T-helper 2 cell treated with Interferon-gamma antibody and Interleukin-4, amounts not matched to agents 5 μg/mL and 100 μg/mL, for 36 hours (primary cell): ENCODE data around the gene CXCL13.

Experiments used
- DNase-seq: peaks from one replicate; pipeline ENCODE4 v3.0.0; 2021; ENCODE audit warnings: low spot score
- H3K27ac Mint-ChIP-seq: one replicate; pipeline ENCODE4 v1.8.0; 2021; ENCODE audit warnings: mild to moderate bottlenecking, mixed read lengths
- H3K27me3 Mint-ChIP-seq: one replicate; pipeline ENCODE4 v1.8.0; 2021; ENCODE audit warnings: low read depth, mixed read lengths
- H3K36me3 Mint-ChIP-seq: one replicate; pipeline ENCODE4 v1.8.0; 2021; ENCODE audit warnings: low read depth, mixed read lengths
- H3K4me1 Mint-ChIP-seq: one replicate; pipeline ENCODE4 v1.8.0; 2021; ENCODE audit warnings: low read depth, mixed read lengths
- H3K4me3 Mint-ChIP-seq: one replicate; pipeline ENCODE4 v1.8.0; 2022; ENCODE audit warnings: mild to moderate bottlenecking, moderate library complexity, mixed read lengths
- H3K9me3 Mint-ChIP-seq: one replicate; pipeline ENCODE4 v1.8.0; 2021; ENCODE audit warnings: mixed read lengths

The CXCL13 gene

DNA sequence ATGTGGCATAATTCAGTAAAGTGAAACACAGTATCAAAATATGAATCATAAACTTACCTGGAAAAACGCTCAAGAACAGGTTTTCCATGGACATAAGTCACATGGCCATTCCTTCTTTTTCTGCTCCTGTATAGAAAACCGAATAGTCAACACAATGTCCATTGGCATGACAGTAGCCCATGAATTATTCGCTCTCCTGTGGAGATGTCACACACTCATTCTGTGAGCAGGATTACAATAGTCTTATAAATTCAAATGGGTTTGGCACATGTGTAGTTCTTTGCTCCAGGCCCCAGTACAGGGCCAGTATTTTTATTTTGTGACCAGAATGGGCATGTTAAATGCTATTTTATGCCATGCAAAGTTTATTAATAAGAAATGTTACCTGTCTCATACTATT, 15.1 kb upstream of the CXCL13 start:
- Mint-ChIP-seq H3K4me3 (no peak overlapping the region), H3K27ac (no peak overlapping the region), H3K36me3 (no peaks in the 10 kb centered on the region), H3K4me1 (peaks cover 42% of the 10 kb centered on the region), H3K9me3 (no peaks in the 10 kb centered on the region), H3K27me3 (peaks cover 6% of the 10 kb centered on the region)
- DNase-seq: no peak

GRCh38 chr4:77591532-77591931, 14.1 kb upstream of the CXCL13 start:
- peaks cover 41% of the 10 kb centered on the region for H3K4me1 Mint-ChIP-seq
- no peak for DNase-seq
- H3K9me3 Mint-ChIP-seq: no peaks in the 10 kb centered on the region
- H3K27me3 Mint-ChIP-seq: peaks cover 6% of the 10 kb centered on the region
- H3K27ac Mint-ChIP-seq: no peak overlapping the region
- H3K36me3 Mint-ChIP-seq: no peaks in the 10 kb centered on the region
- H3K4me3 Mint-ChIP-seq: no peak overlapping the region

DNA sequence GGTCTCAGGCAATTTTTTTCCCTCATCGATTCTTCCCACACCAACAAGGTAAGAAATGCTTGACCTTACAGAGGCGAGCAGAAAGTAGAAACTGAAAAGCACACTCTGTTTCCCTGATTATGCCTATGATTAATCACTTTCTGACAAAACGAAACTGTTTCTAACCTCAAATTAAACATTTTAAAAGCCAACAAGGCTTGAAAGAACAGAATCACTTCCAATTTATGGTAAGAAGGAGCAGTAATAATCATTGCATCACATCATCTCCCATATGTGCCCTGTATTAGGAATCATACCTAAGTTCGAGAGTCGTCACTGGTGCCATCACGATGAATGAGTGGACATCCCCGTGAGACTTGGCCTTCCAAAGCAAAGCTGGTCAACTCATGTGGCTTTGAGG, 12.5 kb upstream of the CXCL13 start:
- peak overlapping the region; percentile 20 for H3K4me3 Mint-ChIP-seq
- no peaks in the 10 kb centered on the region for H3K9me3 Mint-ChIP-seq
- no peak for DNase-seq
- peaks cover 3% of the 10 kb centered on the region for H3K27me3 Mint-ChIP-seq
- H3K4me1 Mint-ChIP-seq: peaks cover 27% of the 10 kb centered on the region
- no peak overlapping the region for H3K27ac Mint-ChIP-seq
- H3K36me3 Mint-ChIP-seq: no peaks in the 10 kb centered on the region

- H3K27ac Mint-ChIP-seq: no peak overlapping the region
- no peak for DNase-seq
- H3K4me1 Mint-ChIP-seq: peaks cover 23% of the 10 kb centered on the region
- no peaks in the 10 kb centered on the region for H3K36me3 Mint-ChIP-seq
- no peaks in the 10 kb centered on the region for H3K27me3 Mint-ChIP-seq
- no peaks in the 10 kb centered on the region for H3K9me3 Mint-ChIP-seq
- no peak overlapping the region for H3K4me3 Mint-ChIP-seq
Measured at GRCh38 chr4:77593993-77594392, 11.6 kb upstream of the CXCL13 start.

- H3K27ac Mint-ChIP-seq: no peak overlapping the region
Measured at GRCh38 chr4:77595364-77595973, 10.2 kb upstream of the CXCL13 start.

DNA sequence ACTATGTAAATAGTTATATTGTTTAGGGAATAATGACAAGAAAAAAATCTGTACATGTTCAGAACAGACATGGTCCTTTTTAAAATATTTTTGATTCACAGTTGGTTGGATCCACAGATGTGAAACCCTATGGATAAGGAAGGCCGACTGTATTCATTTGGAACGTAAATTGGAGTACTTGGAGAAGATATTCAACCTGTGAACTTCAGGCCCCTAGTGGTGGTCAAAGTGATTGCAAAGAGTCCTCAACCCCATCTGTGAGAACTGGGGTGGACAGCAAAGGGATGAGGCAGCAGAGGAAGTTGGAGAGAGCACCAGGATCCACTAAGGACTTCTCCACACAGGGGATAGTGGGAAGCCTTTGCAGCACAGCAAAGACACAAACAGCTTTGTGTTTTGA, 6.2 kb upstream of the CXCL13 start:
- no peak overlapping the region for H3K27ac Mint-ChIP-seq
- no peak overlapping the region for H3K4me3 Mint-ChIP-seq
- no peaks in the 10 kb centered on the region for H3K9me3 Mint-ChIP-seq
- DNase-seq: no peak
- peaks cover 4% of the 10 kb centered on the region for H3K27me3 Mint-ChIP-seq
- H3K36me3 Mint-ChIP-seq: no peaks in the 10 kb centered on the region
- peaks cover 13% of the 10 kb centered on the region for H3K4me1 Mint-ChIP-seq

More at GRCh38 chr4:77595364-77595973, 10.2 kb upstream of the CXCL13 start:
- no peak overlapping the region for H3K4me3 Mint-ChIP-seq
- H3K9me3 Mint-ChIP-seq: no peaks in the 10 kb centered on the region
- H3K36me3 Mint-ChIP-seq: no peaks in the 10 kb centered on the region
- DNase-seq: no peak
- peaks cover 23% of the 10 kb centered on the region for H3K4me1 Mint-ChIP-seq
- H3K27me3 Mint-ChIP-seq: peaks cover 4% of the 10 kb centered on the region

- H3K4me1 Mint-ChIP-seq: peaks cover 8% of the 10 kb centered on the region
- no peaks in the 10 kb centered on the region for H3K36me3 Mint-ChIP-seq
- peaks cover 10% of the 10 kb centered on the region for H3K27me3 Mint-ChIP-seq
- H3K27ac Mint-ChIP-seq: no peak overlapping the region
- no peak for DNase-seq
- no peak overlapping the region for H3K4me3 Mint-ChIP-seq
- H3K9me3 Mint-ChIP-seq: no peaks in the 10 kb centered on the region
Measured at GRCh38 chr4:77600521-77601451, 4.8 kb upstream of the CXCL13 start.

DNA sequence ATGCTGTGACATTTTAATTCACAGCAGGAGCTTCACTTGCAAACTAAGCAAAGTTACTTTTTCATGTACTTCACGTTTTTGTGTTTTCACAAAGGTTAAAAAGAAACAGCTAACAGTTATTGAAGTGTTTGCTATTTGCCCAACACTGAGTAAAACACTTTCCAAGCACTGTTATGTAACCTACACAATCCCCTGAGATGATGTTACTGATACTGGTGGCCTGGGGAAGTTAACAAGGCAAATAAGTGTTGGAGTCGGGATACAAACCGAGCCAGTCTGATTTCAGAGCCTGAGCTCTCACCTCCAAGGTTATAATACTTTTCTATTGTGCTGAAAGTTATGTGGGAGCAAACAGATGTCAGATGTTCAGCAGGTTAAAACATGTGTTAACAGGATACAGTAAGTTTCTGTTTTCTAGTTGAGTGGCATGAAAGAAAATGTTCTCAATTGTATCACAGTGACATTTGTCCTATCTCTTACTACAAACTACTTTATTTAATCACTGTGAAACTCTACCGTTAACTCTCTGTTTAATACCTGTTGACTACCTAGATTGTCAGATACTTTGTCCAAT, 3.9 kb upstream of the CXCL13 start:
- H3K27me3 Mint-ChIP-seq: peaks cover 15% of the 10 kb centered on the region
- no peak overlapping the region for H3K4me3 Mint-ChIP-seq
- H3K9me3 Mint-ChIP-seq: no peaks in the 10 kb centered on the region
- H3K36me3 Mint-ChIP-seq: no peaks in the 10 kb centered on the region
- H3K4me1 Mint-ChIP-seq: peaks cover 7% of the 10 kb centered on the region
- no peak for DNase-seq
- H3K27ac Mint-ChIP-seq: no peak overlapping the region

GRCh38 chr4:77613267-77613666, 7.6 kb downstream of the CXCL13 start:
- Mint-ChIP-seq H3K36me3 (no peaks in the 10 kb centered on the region), H3K27ac (no peak overlapping the region), H3K9me3 (no peaks in the 10 kb centered on the region), H3K4me3 (no peak overlapping the region), H3K27me3 (peaks cover 18% of the 10 kb centered on the region), H3K4me1 (no peaks in the 10 kb centered on the region)
- no peak for DNase-seq

DNA sequence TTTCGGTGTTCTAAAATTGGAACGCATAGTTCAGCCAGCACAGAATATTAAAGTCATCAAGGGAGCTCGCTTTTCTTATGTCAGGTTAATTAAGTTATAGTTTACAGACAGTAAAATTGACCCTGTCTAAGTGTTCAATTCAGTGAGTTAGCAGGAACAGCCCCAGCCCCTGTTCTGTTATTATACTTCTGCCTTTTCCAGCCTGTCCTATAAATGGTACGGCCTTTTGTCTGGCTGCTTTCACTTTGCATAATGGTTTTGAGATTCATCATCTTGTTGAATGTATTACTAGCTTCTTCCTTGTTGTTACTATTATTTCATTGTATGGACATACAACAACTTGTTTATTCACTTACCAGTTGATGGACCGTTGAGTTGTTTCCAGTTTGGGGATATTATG, 9.5 kb downstream of the CXCL13 start:
- Mint-ChIP-seq H3K4me1 (peaks cover 6% of the 10 kb centered on the region), H3K27ac (no peak overlapping the region)

DNA sequence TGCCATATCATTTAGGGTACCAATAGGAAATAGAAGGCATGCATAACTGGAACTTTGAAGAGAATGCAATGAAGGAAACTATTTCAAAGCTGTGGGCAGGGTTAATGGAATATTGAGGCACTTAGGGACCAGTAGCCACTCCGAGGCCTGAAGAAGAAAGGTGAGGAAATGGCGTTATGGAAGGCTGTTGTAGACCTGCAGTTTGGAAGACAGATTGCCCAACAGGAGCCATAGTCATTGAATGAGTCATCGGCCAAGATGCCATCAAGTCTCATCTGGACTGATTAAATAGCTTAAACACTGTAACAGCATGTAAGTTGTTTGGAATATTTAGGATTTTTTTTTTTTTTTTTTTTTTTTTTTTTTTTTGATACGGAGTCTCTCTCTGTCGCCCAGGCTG, 11.6 kb downstream of the CXCL13 start:
- peaks cover 6% of the 10 kb centered on the region for H3K4me1 Mint-ChIP-seq
- no peak overlapping the region for H3K4me3 Mint-ChIP-seq
- H3K36me3 Mint-ChIP-seq: no peaks in the 10 kb centered on the region
- H3K9me3 Mint-ChIP-seq: no peaks in the 10 kb centered on the region
- DNase-seq: no peak
- H3K27me3 Mint-ChIP-seq: peaks cover 18% of the 10 kb centered on the region
- no peak overlapping the region for H3K27ac Mint-ChIP-seq

More for the DNA sequence above, 9.5 kb downstream of the CXCL13 start:
- Mint-ChIP-seq H3K4me3 (no peak overlapping the region), H3K27me3 (peaks cover 26% of the 10 kb centered on the region), H3K9me3 (no peaks in the 10 kb centered on the region), H3K36me3 (no peaks in the 10 kb centered on the region)
- no peak for DNase-seq

GRCh38 chr4:77618383-77619241, 13.0 kb downstream of the CXCL13 start:
- DNase-seq: peak; percentile 59
- no peaks in the 10 kb centered on the region for H3K36me3 Mint-ChIP-seq
- H3K27ac Mint-ChIP-seq: no peak overlapping the region
- no peak overlapping the region for H3K4me3 Mint-ChIP-seq
- no peaks in the 10 kb centered on the region for H3K9me3 Mint-ChIP-seq
- peaks cover 6% of the 10 kb centered on the region for H3K4me1 Mint-ChIP-seq
- peaks cover 23% of the 10 kb centered on the region for H3K27me3 Mint-ChIP-seq

DNA sequence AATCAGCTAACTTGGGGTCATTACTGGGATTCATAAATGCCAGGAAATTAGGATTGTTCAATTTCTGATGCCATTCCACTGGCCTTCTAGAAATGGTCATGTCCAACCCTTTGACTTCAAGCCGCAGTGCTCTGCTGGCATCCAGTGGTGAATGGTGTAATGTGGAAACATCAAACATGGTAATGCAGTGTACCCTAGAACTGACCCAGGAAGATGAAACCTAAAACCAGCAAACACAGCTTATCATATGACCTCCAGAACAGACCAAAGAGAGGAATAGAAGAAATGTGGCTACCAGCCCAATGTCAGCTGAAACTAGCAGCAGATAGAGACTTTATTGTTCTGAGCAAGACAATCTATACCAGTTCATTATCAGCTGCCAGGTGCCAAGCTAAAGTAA, 13.8 kb downstream of the CXCL13 start:
- H3K4me1 Mint-ChIP-seq: peaks cover 6% of the 10 kb centered on the region
- no peak overlapping the region for H3K4me3 Mint-ChIP-seq
- H3K27ac Mint-ChIP-seq: no peak overlapping the region
- H3K27me3 Mint-ChIP-seq: peaks cover 23% of the 10 kb centered on the region
- no peaks in the 10 kb centered on the region for H3K36me3 Mint-ChIP-seq
- no peak for DNase-seq
- H3K9me3 Mint-ChIP-seq: no peaks in the 10 kb centered on the region
